ENCODE data around the gene INTS14.

DNA sequence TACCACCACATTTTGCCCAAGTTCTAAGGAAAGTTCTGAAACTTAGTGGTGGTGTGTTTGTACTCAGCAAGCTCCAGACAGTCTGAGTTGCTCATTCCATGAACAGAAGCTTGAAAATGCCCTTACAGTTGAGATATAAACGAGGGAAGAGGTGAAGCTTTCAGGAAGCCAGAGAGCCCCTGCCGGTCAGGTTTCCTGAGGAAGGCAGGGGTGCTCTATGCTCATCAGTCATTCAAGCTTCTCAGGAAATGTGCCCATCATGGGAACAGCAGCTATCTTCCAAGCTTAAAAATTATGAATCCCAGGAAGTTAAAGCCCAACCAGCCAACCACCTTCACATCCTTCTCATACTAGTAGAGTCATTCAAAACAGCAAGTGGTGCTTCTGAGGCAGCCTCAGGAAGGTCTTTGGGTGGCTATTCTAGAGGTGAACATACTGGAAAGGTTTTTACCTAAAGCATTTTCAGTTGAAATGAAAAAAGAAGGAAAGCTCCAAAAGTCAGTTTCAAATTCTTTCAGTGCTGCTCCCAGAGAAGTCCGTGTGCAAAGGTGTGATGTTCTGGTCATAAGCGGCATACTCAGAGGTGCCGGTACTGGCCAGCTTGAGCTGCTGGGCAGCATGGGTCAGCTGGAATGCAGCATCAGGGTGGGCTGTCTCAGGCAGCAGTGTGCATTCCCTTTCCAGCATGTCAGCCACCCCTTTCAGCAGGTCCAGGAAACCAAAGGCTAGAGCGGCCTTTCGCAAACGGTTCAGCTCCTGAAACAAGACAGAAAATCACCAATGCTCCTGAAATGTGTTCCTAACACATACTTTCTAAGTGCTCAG, 31.8 kb downstream of the INTS14 start:
- TF ChIP-seq, protein P1, sequence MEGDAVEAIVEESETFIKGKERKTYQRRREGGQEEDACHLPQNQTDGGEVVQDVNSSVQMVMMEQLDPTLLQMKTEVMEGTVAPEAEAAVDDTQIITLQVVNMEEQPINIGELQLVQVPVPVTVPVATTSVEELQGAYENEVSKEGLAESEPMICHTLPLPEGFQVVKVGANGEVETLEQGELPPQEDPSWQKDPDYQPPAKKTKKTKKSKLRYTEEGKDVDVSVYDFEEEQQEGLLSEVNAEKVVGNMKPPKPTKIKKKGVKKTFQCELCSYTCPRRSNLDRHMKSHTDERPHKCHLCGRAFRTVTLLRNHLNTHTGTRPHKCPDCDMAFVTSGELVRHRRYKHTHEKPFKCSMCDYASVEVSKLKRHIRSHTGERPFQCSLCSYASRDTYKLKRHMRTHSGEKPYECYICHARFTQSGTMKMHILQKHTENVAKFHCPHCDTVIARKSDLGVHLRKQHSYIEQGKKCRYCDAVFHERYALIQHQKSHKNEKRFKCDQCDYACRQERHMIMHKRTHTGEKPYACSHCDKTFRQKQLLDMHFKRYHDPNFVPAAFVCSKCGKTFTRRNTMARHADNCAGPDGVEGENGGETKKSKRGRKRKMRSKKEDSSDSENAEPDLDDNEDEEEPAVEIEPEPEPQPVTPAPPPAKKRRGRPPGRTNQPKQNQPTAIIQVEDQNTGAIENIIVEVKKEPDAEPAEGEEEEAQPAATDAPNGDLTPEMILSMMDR (IDR thresholded peaks at IDR 0.05; ENCODE audit: insufficient read depth, low read depth, low read length): no peak
- no peak for TF ChIP-seq EZH2 (IDR thresholded peaks at IDR 0.05; ENCODE audit: insufficient read depth, low read length)
